ENCODE measurements around the gene CASZ1.

- TF ChIP-seq CTCF (IDR thresholded peaks at IDR 0.05; ENCODE audit: borderline replicate concordance, extremely low read depth, low read length, poor library complexity, severe bottlenecking) (no peak), EZH2 (IDR thresholded peaks at IDR 0.05; ENCODE audit: borderline replicate concordance, low read depth, low read length, severe bottlenecking) (no peak)
These were observed 152.7 kb downstream of the CASZ1 start for GRCh38 chr1:10643607-10644306.

Data from DND-41 (cell line).